ENCODE measurements around the gene NUDT7. TPM values are rescaled to one million over a fixed set of nuclear protein-coding genes. Genes with fewer than 3 reads are reported as not detected.

Gene NUDT7
- polyA plus RNA-seq, 3 donors: 4.2 to 6.1 (median 5.0) TPM

GRCh38 chr16:77705351-77705750 lies 17.0 kb upstream of the NUDT7 start:
- H3K27me3 Mint-ChIP-seq (ENCODE audit: low read depth in 3 of 3): peaks cover 0 to 3% (median 2%) of the 10 kb centered on the region in 3 donors
- 100% methylated on average over 1 of the region's 4 CpGs for WGBS (ENCODE audit: insufficient coverage)

DNA sequence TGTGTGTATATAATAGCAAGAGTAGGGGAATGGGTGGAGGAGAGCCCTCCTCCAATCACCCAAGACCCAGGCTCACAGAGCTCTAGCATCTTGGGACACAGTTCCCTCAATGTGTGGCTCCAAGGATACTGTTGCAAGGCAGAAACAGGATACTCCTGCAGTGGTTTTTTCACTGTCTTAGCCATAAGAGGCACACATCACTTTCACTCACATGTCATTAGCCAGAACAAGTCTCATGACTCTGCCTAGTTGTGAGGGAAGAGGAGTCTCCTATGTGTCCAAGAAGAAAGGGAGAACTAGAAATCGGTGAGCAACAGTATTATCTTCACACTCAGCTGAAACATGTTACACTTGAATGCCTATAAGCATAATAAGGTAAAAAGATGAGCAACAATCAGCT lies 11.1 kb upstream of the NUDT7 start:
- intact Hi-C loops (cut with micrococcal nuclease): no loop called here
- no peak for DNase-seq
- no peaks in the 10 kb centered on the region for H3K27me3 Mint-ChIP-seq (ENCODE audit: low read depth in 3 of 3)
- H3K4me1 Mint-ChIP-seq: peaks cover 2% of the 10 kb centered on the region
- H3K9me3 Mint-ChIP-seq: no peaks in the 10 kb centered on the region
- no peak overlapping the region for H3K27ac Mint-ChIP-seq
- no peak overlapping the region for H3K4me3 Mint-ChIP-seq
- Histone ChIP-seq H3K4me3 (replicated peaks in 1 of 3; ENCODE audit: low read depth in 2 of 3, low read length in 3 of 3) (no peak overlapping the region), H4K20me1 (ENCODE audit: insufficient read depth, low read length) (no peaks in the 10 kb centered on the region), H3K79me2 (ENCODE audit: insufficient read depth, low read length) (no peaks in the 10 kb centered on the region), H3K4me1 (ENCODE audit: control insufficient read depth in 1 of 2, insufficient read depth in 2 of 2, low read length in 2 of 2) (no peaks in the 10 kb centered on the region), H3K9ac (ENCODE audit: insufficient read depth, low read length, poor library complexity, severe bottlenecking) (no peak overlapping the region), H3K4me2 (replicated peaks; ENCODE audit: extremely low read depth, low read length, poor library complexity, severe bottlenecking) (no peak overlapping the region), H3K9me3 (replicated peaks in 1 of 2; ENCODE audit: control insufficient read depth in 1 of 2, insufficient read depth in 1 of 2, low read length in 2 of 2) (peaks cover 7 to 18% of the 10 kb centered on the region in 2 donors), H3K27me3 (ENCODE audit: control insufficient read depth in 2 of 2, insufficient read depth in 2 of 2, low read length in 2 of 2) (no peaks in the 10 kb centered on the region), H3K36me3 (replicated peaks in 1 of 2; ENCODE audit: control insufficient read depth in 1 of 2, insufficient read depth in 2 of 2, low read length in 2 of 2) (no peaks in the 10 kb centered on the region), H2AFZ (ENCODE audit: insufficient read depth, low read depth, low read length, poor library complexity, severe bottlenecking) (no peak overlapping the region), H3K27ac (ENCODE audit: low read depth in 1 of 2, low read length in 2 of 2) (no peak overlapping the region)
- H3K36me3 Mint-ChIP-seq: no peaks in the 10 kb centered on the region
- TF ChIP-seq, protein P1, sequence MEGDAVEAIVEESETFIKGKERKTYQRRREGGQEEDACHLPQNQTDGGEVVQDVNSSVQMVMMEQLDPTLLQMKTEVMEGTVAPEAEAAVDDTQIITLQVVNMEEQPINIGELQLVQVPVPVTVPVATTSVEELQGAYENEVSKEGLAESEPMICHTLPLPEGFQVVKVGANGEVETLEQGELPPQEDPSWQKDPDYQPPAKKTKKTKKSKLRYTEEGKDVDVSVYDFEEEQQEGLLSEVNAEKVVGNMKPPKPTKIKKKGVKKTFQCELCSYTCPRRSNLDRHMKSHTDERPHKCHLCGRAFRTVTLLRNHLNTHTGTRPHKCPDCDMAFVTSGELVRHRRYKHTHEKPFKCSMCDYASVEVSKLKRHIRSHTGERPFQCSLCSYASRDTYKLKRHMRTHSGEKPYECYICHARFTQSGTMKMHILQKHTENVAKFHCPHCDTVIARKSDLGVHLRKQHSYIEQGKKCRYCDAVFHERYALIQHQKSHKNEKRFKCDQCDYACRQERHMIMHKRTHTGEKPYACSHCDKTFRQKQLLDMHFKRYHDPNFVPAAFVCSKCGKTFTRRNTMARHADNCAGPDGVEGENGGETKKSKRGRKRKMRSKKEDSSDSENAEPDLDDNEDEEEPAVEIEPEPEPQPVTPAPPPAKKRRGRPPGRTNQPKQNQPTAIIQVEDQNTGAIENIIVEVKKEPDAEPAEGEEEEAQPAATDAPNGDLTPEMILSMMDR (IDR thresholded peaks at IDR 0.05): no peak
- no CpG with 5 or more reads among the region's 1 CpG for WGBS (ENCODE audit: insufficient coverage)

More at GRCh38 chr16:77705351-77705750, 17.0 kb upstream of the NUDT7 start:
- no peak for DNase-seq
- H4K20me1 ChIP-seq (ENCODE audit: insufficient read depth, low read length): no peaks in the 10 kb centered on the region
- no peak overlapping the region for H3K4me3 ChIP-seq (replicated peaks in 1 of 3; ENCODE audit: low read depth in 2 of 3, low read length in 3 of 3)
- no peak overlapping the region for H3K4me2 ChIP-seq (replicated peaks; ENCODE audit: extremely low read depth, low read length, poor library complexity, severe bottlenecking)
- TF ChIP-seq, protein P1 (IDR thresholded peaks at IDR 0.05): no peak
- Mint-ChIP-seq H3K36me3 (no peaks in the 10 kb centered on the region), H3K9me3 (peaks cover 0 to 7% (median 0%) of the 10 kb centered on the region in 7 donors), H3K4me3 (no peak overlapping the region), H3K4me1 (no peaks in the 10 kb centered on the region), H3K27ac (no peak overlapping the region)
- H3K36me3 ChIP-seq (replicated peaks in 1 of 2; ENCODE audit: control insufficient read depth in 1 of 2, insufficient read depth in 2 of 2, low read length in 2 of 2): no peaks in the 10 kb centered on the region
- intact Hi-C loops (cut with micrococcal nuclease): no loop called here
- H3K4me1 ChIP-seq (ENCODE audit: control insufficient read depth in 1 of 2, insufficient read depth in 2 of 2, low read length in 2 of 2): no peaks in the 10 kb centered on the region
- H3K79me2 ChIP-seq (ENCODE audit: insufficient read depth, low read length): no peaks in the 10 kb centered on the region
- H3K9ac ChIP-seq (ENCODE audit: insufficient read depth, low read length, poor library complexity, severe bottlenecking): no peak overlapping the region
- no peaks in the 10 kb centered on the region for H3K27me3 ChIP-seq (ENCODE audit: control insufficient read depth in 2 of 2, insufficient read depth in 2 of 2, low read length in 2 of 2)
- no peak overlapping the region for H2AFZ ChIP-seq (ENCODE audit: insufficient read depth, low read depth, low read length, poor library complexity, severe bottlenecking)
- no peaks in the 10 kb centered on the region for H3K9me3 ChIP-seq (replicated peaks in 1 of 2; ENCODE audit: control insufficient read depth in 1 of 2, insufficient read depth in 1 of 2, low read length in 2 of 2)
- no peak overlapping the region for H3K27ac ChIP-seq (ENCODE audit: low read depth in 1 of 2, low read length in 2 of 2)
